Upper lobe of left lung (tissue), 4 donors: Measurements from ENCODE around the gene GLIPR2.

Source experiments
- EP300 ChIP-seq, 4 donors: sonication (generic); formaldehyde crosslinking; IDR thresholded peaks; one replicate each; pipeline ENCODE4 v1.5.1; 2017; ENCODE audit warnings: antibody characterized with exemption in 4 of 4, control low read depth in 2 of 4
- POLR2A ChIP-seq, 4 donors: fragments of 450-650 bp; IDR thresholded peaks; one replicate each; pipeline ENCODE4 v1.5.1; 2016 to 2017; ENCODE audit warnings: antibody characterized with exemption in 4 of 4, mild to moderate bottlenecking in 2 of 4
- POLR2AphosphoS5 ChIP-seq, 2 donors: sonication (generic); formaldehyde crosslinking; IDR thresholded peaks; one replicate each; pipeline ENCODE4 v1.5.1; 2017; ENCODE audit warnings: antibody characterized with exemption in 2 of 2
- TF ChIP-seq, protein P1 (sequence below), 6 experiments: fragments of 450-650 bp in 4 of 6; fragments of 200-600 bp in 2 of 6; sonication (generic) in 2 of 6; IDR thresholded peaks; one replicate each; pipeline ENCODE4 v1.5.1; 2016 to 2019; ENCODE audit warnings: antibody characterized with exemption in 6 of 6

DNA sequence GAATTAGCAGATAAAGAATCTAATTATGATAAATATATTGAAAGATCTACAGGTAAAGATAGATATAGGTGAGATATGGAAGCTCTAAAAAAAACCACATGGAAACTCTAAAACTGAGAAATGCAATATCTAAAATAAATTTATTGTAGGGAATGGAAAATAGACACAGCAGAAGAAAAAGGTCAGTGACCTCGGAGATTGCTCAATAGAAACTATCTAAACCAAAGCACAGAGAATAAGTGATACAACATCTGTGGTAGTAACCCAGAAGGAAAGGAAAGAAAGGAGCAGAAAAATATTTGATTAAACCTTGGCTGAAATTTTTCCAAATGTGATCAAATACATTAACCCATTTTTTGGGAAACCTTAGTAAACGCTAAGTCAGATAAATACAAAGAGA, 43.1 kb upstream of the GLIPR2 start:
- TF ChIP-seq, protein P1, sequence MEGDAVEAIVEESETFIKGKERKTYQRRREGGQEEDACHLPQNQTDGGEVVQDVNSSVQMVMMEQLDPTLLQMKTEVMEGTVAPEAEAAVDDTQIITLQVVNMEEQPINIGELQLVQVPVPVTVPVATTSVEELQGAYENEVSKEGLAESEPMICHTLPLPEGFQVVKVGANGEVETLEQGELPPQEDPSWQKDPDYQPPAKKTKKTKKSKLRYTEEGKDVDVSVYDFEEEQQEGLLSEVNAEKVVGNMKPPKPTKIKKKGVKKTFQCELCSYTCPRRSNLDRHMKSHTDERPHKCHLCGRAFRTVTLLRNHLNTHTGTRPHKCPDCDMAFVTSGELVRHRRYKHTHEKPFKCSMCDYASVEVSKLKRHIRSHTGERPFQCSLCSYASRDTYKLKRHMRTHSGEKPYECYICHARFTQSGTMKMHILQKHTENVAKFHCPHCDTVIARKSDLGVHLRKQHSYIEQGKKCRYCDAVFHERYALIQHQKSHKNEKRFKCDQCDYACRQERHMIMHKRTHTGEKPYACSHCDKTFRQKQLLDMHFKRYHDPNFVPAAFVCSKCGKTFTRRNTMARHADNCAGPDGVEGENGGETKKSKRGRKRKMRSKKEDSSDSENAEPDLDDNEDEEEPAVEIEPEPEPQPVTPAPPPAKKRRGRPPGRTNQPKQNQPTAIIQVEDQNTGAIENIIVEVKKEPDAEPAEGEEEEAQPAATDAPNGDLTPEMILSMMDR (IDR thresholded peaks at IDR 0.05): no peak
- TF ChIP-seq POLR2AphosphoS5 (IDR thresholded peaks at IDR 0.05) (no peak), POLR2A (IDR thresholded peaks at IDR 0.05) (no peak), EP300 (IDR thresholded peaks at IDR 0.05) (no peak)
